ENCODE results near the gene PUSL1.

The PUSL1 gene

DNA sequence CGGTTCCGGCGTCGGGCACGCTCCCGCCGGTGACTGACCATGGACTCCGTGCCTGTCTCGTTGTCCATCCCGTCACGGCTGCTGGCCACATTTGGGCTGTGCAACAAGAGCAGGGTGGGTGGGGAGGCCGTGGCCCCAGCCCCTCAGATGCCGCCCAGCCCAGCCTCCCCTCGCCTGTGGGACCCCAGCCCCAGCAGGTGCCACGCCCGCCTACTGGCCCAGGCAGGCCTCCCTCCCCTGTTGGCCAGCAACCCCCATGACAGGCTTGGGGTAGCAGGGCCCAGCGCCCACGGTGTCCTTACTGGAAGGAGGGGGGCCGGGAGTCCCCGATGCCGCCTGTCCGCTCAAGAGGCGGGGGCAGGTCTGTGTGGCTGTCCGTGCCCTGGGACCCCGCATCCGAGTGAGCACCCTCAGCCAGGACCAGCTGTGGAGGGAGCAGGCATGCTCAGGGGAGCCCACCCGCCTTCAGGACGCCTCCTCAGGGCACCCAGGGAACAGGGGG is 33.7 kb downstream of the PUSL1 start:
- DNase-seq = no peak

DNA sequence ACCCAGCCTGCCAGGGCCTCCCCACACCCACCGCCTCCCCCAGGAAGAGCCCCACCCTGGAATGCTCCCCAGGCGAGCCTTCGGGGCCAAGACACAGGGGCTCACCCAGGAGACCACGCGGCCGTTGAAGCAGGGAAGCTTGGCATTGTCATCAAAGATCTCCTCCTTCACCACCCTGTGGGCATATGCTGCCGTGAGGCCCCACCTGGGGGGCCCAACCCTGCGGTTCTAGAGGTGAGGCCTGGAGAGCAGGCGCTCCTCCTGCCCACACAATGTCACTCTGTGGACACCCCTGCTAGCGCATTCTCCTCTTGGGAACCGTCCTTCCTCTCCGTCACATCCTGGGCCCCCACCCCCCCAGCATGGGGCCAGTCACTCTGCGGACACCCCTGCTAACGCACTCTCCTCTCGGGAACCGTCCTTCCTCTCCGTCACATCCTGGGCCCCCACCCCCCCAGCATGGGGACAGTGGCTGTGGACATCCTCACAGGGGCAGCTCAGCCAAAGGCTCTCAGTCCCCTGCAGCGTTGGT is 34.3 kb downstream of the PUSL1 start:
- no peak for DNase-seq

DNA sequence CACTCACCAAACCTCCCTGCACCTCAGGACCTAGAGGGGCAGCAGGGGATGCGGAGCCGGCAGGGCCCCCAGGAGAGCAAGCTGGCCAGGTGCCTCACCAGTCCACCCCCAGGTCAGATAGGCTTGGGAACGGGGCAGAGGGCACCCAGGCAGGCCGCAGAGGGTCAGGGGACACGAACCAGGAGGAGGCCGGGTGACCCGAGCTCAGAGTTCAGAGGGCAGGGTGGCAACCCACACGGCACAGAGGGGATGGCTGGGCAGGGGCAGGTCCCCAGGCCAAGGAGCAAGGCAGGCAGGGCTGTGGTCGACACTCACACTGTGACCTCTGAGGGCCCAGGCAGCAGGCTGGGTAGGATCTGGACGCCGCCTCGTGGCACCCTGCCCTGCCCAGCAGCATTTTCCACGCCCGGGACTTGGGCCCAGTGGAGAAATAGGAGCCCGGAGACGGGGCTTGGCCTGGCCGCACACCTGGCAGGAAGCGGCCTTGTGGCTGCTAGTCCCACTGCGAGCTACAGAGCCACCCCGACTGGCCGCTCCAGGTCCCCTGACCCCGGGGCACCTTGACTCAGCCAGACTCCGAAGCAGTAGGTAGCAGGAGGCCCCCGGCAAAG is 35.5 kb downstream of the PUSL1 start:
- DNase-seq = no peak

DNA sequence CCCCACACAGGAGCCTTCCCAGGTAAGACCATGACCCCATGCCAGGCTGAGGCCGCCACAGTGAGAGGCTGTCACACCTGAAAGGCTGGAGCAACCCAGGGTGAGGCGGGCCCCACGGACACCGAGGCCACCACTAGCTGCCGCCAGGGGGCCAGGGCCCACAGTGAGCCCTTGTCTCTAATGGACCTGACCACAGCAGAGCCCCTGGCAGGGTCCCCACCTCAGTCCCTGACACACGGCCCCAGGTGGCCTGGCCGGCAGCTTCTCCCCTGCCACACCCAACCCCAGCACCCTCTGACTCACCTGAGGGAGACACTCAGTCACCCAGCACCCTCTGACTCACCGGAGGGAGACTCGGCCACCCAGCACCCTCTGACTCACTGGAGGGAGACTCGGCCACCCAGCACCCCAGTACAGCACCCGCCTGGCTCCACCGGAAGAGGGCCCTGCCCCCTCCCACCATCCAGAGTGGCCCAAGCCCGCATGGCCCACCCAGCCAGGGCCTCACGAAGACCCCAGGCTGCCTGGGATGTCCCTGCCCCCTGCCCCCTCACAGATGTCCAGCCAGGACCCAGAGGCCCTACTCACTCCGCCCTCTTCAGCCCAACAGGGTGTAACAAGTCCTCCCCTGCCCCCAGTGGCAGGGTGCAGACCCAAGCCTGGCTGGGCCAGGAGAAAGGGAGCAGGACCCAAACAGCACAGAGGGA is 36.4 kb downstream of the PUSL1 start:
- DNase-seq = no peak

DNA sequence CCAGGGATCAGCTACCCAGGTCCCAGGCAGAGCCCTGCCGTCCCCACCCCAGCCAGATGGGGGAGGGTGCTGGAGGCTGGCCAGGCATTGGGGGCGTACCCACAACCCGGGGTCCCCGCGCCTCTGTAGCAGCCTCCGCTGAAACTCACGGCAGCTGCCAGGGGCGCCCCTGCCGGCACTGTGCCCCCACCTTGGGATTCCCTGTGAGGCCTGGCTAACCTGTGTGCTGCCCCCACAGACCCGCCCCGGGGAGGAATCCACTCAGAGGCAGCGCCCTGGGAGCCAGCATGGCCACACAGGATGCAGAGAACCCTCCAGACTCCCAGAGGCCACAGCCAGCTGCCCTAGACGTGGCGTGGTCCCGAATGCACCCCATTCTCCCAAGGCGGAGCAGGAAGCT is 37.0 kb downstream of the PUSL1 start:
- no peak for DNase-seq

DNA sequence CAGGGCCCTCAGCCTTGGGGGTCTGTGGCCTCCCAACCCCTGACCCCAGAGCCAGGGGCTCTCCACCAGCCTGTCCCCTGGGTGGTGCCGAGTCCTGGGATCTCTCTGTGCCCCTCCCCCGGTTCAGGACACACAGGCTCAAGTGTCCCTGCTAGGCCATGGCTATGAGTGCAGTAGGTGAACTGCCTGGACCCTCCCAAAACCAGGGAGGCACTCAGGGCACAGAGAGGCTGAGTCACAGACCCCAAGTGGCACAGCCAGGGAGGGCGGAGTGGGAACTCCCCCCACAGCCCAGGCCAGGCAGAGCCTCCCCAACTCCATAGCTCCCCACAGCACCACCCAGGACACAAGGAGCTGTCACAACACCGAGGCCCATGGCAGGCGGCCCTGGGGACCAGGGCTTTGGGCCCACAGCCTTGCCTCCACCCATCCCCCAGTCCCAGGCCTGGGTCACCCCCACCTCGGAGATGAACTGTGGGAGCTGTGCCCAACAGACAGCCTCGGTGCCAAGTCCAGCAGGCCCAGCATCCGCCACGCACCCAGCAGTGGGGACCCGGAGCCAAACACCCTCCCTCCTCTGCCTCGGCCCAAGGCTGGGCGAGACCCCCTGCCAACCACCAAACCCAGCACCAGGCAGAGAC is 37.6 kb downstream of the PUSL1 start:
- DNase-seq = no peak

DNA sequence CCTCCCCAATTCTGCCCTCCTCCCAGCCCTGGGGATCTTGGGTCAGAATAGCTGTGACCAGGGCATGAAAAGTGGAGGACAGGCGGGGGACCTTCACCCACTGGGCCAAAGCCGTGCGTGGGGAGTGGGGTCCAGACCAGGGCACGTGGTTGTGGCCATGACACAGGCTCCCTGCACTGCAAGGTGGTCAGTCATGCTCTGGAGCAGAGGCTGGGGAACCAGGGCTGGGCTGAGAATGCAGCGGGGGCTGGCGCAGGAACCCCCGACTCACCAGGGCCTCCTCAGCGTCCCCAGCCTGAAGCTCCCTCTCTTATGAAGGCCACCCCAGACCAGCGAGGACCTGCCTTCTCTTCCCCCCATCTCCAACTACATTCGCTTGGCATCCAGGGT is 38.1 kb downstream of the PUSL1 start:
- DNase-seq = no peak

DNA sequence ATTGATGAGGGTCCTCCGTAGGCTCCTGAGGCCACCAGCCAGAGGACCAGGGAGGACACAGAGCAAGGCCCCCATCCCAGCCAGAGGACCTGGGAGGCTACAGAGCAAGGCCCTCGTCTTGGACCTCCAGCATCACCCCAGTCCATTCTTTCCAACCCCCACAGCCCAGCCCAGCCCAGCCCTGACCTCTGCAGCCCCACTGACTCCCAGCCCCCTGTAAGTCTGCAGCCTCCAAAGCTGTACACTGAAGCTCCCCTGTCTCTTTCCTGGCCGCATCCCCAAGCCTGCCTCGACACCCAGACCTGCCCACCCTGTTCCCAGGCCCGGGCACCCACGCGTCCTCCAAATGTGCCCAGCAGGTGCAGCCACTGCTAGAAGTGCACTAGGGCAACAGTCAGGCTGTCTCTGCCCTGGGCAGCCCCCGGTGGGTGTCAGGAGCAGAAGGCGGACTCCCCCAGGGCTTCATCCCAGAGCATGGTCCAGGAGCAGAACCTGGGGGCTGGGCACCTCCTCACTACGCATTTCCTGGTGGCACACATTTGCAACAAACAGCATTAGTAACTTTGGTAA is 38.7 kb downstream of the PUSL1 start:
- no peak for DNase-seq

DNA sequence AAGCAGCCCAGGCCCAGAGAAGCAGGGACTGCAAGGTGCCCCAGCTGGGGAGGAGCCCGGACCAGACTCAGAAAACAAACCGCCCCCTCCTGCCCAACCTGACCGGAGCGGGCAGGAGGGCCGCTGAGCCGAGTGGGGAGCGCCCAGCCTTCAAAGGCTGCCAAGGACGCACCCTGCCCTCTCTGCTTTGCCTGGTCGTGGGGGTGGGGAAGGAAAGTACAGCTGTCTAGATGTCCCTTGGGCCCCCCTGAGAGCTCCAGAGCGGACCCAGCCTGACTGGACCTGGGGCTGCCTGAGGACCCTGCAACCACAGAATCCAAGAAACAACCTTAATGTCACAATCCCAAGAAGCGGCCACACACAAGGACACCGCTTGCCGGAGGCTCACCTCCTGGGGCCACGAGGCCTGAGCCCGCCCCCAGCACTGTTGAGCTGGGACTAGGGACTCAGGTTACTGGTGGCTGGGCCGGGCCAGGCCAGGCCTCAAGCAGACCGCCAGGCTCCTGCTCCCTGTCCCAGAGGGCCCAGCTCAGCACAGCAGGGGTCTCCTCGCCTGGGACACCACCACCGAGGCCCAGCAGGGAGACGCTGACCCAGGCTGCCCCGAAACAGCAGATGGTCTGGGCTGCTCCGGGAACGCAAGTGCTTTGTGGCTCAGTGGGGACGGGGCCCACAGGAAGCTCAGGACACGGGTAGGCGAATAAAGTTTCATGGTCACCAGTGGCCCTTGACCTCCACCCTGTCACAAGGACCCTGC is 39.4 kb downstream of the PUSL1 start:
- no peak for DNase-seq

DNA sequence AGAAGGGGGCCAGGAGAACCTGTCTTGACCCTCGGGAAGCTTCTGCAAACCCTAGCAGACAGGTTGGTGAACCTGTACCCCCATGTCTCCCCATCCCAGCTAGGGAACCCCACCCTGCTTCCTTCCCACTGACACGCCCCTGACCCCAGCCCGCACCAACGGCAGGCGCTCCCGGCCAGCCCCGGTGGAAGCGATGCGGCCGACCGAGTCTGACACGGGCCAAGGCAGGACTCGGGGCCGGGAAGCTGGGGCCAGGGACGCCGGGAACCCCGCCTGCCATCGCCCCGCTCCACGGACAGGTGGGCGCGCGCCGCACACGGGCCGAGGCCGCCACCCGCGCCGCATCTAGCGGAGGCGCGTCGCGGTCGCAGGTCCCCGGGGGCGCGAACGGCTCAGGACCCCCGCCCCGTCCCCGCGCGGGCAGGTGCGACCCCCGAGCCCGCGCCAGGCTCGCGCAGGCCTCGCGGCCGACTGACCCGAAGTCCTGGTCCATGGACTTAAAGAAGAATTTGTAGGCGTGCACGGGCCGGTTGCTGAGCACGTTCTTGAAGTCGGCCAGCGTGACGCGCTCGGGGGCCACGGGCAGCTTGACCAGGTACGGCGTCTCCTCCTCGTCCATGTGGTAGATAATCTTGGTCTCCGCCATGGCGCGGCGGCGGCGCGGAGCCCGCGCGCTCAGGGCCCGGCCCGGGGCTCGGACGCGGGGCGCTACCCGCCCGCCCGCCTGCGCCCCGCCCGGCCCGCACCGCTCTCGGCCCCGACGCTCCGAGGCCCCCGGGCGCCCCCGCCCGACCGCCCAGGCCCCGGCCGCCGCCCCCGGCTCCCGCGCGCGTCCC is 40.2 kb downstream of the PUSL1 start:
- DNase-seq = no peak

DNA sequence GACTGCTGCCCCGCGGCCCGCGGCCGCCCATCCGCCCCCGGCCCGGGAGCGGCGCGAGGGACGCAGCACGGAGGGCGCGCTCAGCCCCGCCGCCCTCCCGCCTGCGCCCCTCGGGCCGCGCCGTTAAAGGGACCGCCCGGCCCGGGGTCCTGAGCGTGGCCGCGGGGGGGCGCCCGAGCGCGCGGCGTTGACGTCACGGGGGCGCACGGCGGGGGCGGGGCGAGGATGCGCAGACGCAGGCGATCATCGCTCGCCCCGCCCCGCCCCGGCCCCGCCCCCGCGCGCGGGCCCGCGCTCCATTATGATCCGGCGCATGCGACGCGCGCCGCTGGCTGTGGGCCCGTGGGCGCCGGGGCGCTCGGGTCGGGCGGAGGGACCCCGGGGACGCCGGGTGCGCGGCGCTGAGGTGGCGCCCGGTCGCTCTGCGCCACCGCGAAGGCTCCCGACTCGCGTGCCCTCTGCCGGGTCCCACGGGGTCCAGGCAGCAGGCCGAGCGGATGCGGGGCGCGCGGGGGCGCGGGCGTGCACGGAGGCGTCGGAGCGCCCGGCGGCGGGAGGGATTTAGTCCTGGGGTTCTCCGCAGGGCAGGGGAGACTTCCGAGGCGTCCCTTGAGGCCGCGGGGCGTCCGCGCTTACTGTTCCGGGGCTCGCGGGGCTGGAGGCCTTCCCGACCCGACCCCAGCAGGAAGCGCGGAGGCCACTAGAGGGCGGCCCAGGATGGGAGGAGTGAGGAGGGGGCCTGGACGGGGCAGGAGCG is 41.0 kb downstream of the PUSL1 start, which contains the start of gene DVL1:
Gene DVL1 (minus strand): TSS at position 163 of the 757 bp plus-strand sequence. CDS start 353 bp downstream, outside the sequence.
- no peak for DNase-seq

DNA sequence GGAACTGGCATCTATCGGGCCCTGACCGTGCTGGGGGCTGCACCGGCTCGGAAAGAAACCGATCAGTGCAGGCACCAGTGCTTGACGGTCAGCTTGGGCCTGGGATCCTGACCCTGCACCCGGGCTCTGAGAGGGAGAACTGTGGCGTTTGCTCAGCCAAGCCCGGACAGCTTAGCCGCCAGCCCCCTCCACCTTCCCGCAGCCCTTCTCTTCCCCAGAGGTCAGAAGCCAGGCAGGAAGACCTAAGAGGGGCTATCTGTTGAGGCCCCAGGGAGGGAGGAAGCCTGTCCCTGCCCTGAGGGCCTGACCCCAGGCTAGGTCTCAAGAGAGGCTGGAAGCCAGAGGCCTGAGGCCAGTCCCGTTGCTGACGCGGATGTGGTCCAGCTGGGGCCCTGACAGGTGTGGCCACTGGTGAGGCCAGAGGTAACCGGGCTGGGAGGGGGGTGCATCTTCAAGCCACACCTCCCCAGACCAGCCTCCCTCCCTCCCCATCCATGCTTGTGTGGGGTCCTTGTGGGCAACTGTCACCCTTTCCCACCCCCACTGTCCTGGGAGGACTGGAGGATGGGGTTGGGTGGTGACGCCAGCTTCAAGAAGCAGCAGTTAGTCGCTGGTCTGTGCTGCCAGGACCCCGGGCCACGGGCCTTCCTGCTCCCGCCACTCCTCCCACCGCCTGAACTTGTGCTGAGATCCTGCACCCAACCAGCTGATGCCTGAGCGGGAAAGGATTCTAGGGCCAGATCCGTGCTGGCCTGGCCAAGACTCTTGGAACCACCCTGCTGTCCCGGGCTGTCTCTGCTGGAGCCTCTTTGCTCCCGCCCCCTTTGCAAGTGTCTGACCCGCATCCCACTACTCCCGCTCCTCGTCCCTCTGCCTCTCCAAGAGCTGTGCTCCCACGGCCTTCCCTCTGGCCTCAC is 43.4 kb downstream of the PUSL1 start:
- no peak for DNase-seq

DNA sequence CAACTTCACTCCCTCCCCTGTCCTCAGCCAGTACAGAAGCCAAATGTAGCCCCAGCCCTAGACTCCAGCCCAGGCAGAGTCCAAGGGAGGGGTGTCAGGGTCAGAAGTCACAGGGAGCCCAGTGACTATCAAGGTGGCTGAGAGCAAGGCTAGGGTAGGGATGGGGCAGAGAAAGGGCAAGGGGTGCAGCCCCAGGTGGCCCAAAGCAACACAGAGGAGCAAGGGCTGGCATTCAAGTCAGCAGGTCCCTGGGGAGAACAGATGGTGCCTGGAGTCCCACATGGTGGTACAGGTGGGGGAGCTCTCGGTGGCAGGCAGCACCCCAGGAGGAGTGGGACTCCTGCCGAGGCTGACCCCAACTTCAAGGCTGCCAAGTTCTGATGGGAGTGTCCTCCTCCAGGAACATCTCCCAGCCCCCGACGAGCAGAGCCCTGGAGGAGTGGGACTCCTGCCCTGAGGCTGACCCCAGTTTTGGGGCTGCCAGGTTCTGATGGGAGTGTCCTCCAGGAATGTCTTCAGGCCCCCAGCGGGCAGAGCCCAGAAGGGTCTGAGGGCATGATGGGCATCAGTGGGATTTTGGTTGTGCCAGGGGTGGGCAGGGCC is 44.5 kb downstream of the PUSL1 start:
- no peak for DNase-seq

DNA sequence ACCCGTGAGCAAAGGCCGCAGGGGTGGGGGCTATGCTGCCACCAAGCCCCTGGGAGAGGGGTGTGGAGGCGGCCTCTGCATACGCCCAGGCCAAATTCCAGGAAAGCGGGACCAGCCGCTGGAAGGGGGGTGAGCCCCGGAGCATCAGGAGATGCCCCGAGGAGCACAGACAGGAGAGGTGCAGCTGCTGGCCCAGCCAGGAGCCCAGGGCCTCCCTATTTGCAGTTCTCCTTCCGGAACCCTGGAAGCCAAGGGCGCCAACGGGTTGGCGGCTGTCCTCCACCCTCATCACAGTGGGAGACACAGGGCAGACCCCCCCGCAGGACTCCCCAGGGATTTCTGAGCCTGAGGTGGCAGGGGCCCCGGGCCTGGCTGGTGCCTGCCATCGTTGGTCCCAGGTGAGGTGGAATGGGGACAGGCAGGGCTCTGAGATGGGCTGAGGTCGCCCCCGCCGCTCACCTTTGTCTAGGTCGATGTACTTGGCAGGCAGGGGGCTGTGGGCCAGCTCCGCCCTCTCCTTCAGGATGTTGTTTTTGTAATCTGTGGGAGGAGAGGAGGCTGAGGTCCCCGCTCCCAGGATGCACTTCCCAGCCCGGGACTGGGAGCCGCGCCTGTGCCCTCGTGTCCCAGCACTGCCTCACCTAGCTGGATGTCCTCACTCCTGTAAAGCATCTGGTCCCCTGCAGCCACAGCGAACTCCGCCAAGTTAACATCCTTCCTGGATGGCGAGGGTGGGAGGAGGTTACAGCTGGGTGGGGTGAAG is 45.2 kb downstream of the PUSL1 start:
- no peak for DNase-seq

DNA sequence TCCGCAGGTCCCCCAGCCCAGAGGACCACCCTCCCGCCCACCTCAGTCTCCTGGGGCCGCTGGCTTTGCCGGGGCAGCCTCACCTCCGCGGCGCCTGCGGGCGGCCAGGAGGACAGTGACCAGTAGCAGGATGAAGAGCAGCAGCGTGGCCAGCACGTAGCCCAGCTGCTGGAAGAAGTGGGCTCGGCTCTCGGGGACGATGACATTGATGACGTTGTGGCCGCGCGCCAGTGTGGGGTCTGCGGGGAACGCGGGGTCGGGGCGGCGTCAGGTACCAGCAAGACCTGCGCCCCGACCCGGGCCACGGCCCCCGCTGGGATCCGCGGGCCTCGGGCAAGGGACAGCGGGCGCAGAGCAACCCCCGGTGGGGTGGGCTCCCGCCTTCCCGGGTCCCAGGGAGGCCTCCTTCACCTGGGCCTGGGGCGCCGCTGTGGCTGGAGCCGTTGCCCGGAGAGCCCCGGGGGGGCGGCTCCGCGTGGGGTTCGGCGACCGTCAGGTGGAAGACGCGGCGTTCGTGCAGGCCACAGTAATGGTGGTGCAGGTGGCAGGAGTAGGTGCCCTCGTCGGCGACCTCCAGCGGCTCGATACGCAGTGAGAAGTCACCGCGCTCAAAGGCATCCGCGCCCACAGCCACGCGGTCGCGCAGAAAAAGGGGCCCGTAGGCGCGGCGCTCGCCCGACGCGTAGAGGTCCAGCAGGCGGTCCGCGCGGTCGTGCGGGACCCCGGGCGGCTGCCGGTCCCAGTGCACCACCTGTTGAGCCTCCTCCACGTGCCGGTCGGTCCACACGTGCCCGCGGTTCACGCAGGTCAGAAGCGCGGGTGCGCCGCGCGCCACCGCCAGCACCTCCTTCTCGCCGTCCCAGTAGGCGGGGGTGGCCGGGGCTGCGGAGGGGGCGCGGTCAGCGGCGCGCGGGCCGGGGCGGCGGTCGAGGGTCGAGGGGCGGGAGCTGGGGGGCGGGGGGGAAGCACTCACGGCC is 46.2 kb downstream of the PUSL1 start:
- DNase-seq = no peak

DNA sequence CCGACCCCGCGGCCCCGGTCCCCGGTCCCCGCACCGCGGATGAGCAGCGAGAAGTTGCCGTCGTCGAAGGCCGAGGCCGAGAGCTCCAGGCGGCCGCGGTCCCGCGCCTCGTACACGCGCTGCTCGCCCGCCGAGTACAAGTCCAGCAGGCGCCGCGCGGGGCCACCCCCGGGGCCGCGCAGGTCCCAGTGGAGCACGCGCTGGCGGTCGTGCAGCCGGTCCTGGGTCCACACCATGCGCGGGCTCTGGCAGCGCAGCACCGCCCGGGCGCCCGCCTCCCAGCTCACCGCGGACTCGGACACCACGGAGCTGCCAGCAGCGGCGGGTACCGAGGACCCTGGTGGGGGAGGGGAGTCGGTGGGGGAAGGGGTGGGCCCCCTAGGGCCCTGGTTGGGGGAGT is 47.0 kb downstream of the PUSL1 start:
- no peak for DNase-seq

DNA sequence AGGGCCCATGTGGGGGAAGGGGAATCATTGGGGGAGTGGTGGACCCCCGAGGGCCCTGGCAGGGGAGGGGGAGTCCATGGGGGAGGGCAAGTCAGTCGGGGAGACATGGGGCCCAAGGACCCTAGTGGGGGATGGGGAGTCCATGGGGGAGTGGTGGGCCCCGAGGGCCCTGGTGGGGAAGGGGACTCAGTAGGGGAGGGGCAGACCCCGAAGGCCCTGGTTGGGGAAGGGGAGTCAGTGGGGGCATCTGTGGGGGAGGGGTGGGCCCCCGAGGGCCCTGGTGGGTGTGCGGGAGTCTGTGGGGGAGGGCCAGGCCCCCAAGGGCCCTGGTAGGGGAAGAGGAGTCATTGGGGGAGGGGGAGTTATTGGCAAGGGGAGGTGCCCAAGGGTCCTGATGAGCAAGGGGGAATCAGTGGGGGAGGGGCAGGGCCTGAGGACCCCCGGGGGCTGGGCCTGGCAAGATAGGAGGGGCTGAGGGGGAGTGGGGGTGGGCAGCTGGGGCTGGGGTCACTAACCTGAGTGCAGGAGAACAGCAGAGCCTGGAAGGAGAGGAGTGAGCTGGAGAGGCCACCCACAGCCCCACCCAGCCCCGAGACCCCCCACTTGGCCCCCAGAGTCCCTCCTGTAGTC is 47.9 kb downstream of the PUSL1 start:
- DNase-seq = no peak

All from NCI-H187 treated with DMSO at 0.1 percent for 48 hours (cell line).